Endothelial cell of umbilical vein (primary cell): ENCODE data around the gene DNMT3L.

ENCODE experiments used
- EZH2 ChIP-seq: IDR thresholded peaks from 2 replicates; pipeline ENCODE4 v1.6.1; 2012; ENCODE audit warnings: borderline replicate concordance, low read depth, mild to moderate bottlenecking, moderate library complexity, low read length, inconsistent platforms; ENCODE audit not compliant: severe bottlenecking
- MAX ChIP-seq: IDR thresholded peaks from 2 replicates; pipeline ENCODE4 v1.6.1; 2011; ENCODE audit not compliant: insufficient read depth, insufficient read length
- MYC ChIP-seq: IDR thresholded peaks from one replicate; pipeline ENCODE4 v1.6.1; 2011; ENCODE audit warnings: mild to moderate bottlenecking, low read depth, low read length
- POLR2A ChIP-seq: IDR thresholded peaks from 2 replicates; pipeline ENCODE4 v1.6.1; 2012; ENCODE audit warnings: low read depth, mild to moderate bottlenecking, control low read depth, low read length
- POLR2AphosphoS5 ChIP-seq: IDR thresholded peaks from 2 replicates; pipeline ENCODE4 v1.6.1; 2012; ENCODE audit warnings: low read depth, mild to moderate bottlenecking, control low read depth, low read length, moderate library complexity; ENCODE audit not compliant: insufficient read depth
- TF ChIP-seq, protein P1 (sequence below), 2 donors: IDR thresholded peaks; 1 replicate in 1 of 2; 2 replicates in 1 of 2; pipeline ENCODE4 v1.5.1; 2011; ENCODE audit warnings: low read length in 2 of 2, mild to moderate bottlenecking in 2 of 2, moderate library complexity in 2 of 2, control low read depth in 1 of 2, inconsistent platforms in 1 of 2, low read depth in 1 of 2; ENCODE audit not compliant: insufficient read depth in 1 of 2; ENCODE audit errors: extremely low read depth in 1 of 2

DNA sequence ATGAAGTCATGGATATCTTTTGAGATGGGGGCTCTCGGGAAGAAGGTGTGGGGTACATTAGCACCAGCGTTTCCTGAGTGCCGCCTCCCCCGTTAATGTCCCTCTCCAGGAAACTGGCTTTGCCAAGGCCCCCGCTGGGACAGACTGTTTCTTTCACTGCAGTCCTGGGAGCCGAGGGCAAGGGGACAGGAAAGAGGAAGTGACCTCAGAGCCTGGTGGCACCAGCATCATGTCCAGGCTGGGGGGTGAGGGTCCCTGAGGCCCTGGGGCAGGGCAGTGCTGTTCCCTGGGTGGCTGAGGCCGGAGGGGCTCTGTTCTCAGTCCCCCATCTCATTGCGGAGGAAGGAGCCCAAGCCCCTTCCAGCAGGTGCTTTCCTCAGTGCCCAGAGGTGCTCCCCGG is 44.0 kb upstream of the DNMT3L start:
- TF ChIP-seq, protein P1, sequence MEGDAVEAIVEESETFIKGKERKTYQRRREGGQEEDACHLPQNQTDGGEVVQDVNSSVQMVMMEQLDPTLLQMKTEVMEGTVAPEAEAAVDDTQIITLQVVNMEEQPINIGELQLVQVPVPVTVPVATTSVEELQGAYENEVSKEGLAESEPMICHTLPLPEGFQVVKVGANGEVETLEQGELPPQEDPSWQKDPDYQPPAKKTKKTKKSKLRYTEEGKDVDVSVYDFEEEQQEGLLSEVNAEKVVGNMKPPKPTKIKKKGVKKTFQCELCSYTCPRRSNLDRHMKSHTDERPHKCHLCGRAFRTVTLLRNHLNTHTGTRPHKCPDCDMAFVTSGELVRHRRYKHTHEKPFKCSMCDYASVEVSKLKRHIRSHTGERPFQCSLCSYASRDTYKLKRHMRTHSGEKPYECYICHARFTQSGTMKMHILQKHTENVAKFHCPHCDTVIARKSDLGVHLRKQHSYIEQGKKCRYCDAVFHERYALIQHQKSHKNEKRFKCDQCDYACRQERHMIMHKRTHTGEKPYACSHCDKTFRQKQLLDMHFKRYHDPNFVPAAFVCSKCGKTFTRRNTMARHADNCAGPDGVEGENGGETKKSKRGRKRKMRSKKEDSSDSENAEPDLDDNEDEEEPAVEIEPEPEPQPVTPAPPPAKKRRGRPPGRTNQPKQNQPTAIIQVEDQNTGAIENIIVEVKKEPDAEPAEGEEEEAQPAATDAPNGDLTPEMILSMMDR (IDR thresholded peaks at IDR 0.05; ENCODE audit: extremely low read depth in 1 of 2, insufficient read depth in 1 of 2, low read depth in 1 of 2, low read length in 2 of 2): no peak
- TF ChIP-seq POLR2A (no peak), EZH2 (no peak), POLR2AphosphoS5 (no peak), MAX (no peak), MYC (no peak)
